ENCODE measurements around the gene PRR35. TPM values are rescaled to one million over a fixed set of nuclear protein-coding genes. Genes with fewer than 3 reads are reported as not detected.

The PRR35 gene
- total RNA-seq, 1 experiment from 2014 or later, result not detected

GRCh38 chr16:609316-609715 is 49.1 kb downstream of the PRR35 start:
- H3K79me2 ChIP-seq (ENCODE audit: low read length), result peaks cover 13% of the 10 kb centered on the region; the same call in 1 of the 2 replicates
- no peaks in the 10 kb centered on the region for H3K27me3 ChIP-seq (ENCODE audit: low read length)
- no peaks in the 10 kb centered on the region for H3K4me1 ChIP-seq (ENCODE audit: insufficient read depth, low read length)
- intact Hi-C loops (cut with micrococcal nuclease), result no loop called here
- no peak overlapping the region for H2AFZ ChIP-seq (ENCODE audit: low read length)
- ATAC-seq, result no peak
- POLR2A ChIA-PET (ENCODE audit: unreplicated experiment), result interaction anchor here (0.6 kb wide), 1 partner anchor 402 kb away, joined by 4 read pairs; no protein-coding TSS in a partner anchor
- CTCF ChIA-PET, result no interaction called here
- H3K27ac ChIP-seq (ENCODE audit: low read length), result no peak overlapping the region
- H3K9me3 ChIP-seq (ENCODE audit: low read length), result no peaks in the 10 kb centered on the region
- no peaks in the 10 kb centered on the region for H4K20me1 ChIP-seq (ENCODE audit: low read length)
- no peaks in the 10 kb centered on the region for H3F3A ChIP-seq (ENCODE audit: low read length, unreplicated experiment)
- BruUV-seq (replicated peaks), result no TSS peak
- no peaks in the 10 kb centered on the region for H3K36me3 ChIP-seq (ENCODE audit: low read depth, low read length)
- no peak for DNase-seq
- TF ChIP-seq EZH2phosphoT487 (IDR thresholded peaks at IDR 0.05; ENCODE audit: borderline replicate concordance, low read length) (no peak), EZH2 (IDR thresholded peaks at IDR 0.05; ENCODE audit: low read length, unreplicated experiment) (no peak), CTCF (conservative IDR thresholded peaks at IDR 0.05; ENCODE audit: low read depth, low read length) (no peak)
- no peak overlapping the region for H3K9ac ChIP-seq (ENCODE audit: low read length)
- H3K9me2 ChIP-seq (replicated peaks; ENCODE audit: low read length), result no peaks in the 10 kb centered on the region
- no peak overlapping the region for H3K4me3 ChIP-seq (ENCODE audit: low read length)
- H3K4me2 ChIP-seq (ENCODE audit: low read length), result no peak overlapping the region

- Histone ChIP-seq H3K27me3 (ENCODE audit: low read length) (no peaks in the 10 kb centered on the region), H3F3A (ENCODE audit: low read length, unreplicated experiment) (no peaks in the 10 kb centered on the region), H3K9me3 (ENCODE audit: low read length) (no peaks in the 10 kb centered on the region), H3K79me2 (ENCODE audit: low read length) (peaks cover 8% of the 10 kb centered on the region; the same call in 1 of the 2 replicates), H3K4me3 (ENCODE audit: low read length) (no peak overlapping the region), H3K4me2 (ENCODE audit: low read length) (no peak overlapping the region), H3K4me1 (ENCODE audit: insufficient read depth, low read length) (no peaks in the 10 kb centered on the region), H2AFZ (ENCODE audit: low read length) (no peak overlapping the region), H3K9me2 (replicated peaks; ENCODE audit: low read length) (no peaks in the 10 kb centered on the region), H3K9ac (ENCODE audit: low read length) (no peak overlapping the region), H3K27ac (ENCODE audit: low read length) (no peak overlapping the region), H4K20me1 (ENCODE audit: low read length) (no peaks in the 10 kb centered on the region), H3K36me3 (ENCODE audit: low read depth, low read length) (no peaks in the 10 kb centered on the region)
- POLR2A ChIA-PET (ENCODE audit: unreplicated experiment), result no interaction called here
- ATAC-seq (no peak), DNase-seq (no peak)
- intact Hi-C loops (cut with micrococcal nuclease), result no loop called here
- CTCF ChIA-PET, result no interaction called here
- TF ChIP-seq CTCF (conservative IDR thresholded peaks at IDR 0.05; ENCODE audit: low read depth, low read length) (no peak), EZH2phosphoT487 (IDR thresholded peaks at IDR 0.05; ENCODE audit: borderline replicate concordance, low read length) (no peak), EZH2 (IDR thresholded peaks at IDR 0.05; ENCODE audit: low read length, unreplicated experiment) (no peak)
- no TSS peak for BruUV-seq (replicated peaks)
Observed at GRCh38 chr16:609984-610383, 49.8 kb downstream of the PRR35 start.

GRCh38 chr16:610513-611381 is 50.6 kb downstream of the PRR35 start:
- Histone ChIP-seq H2AFZ (ENCODE audit: low read length) (no peak overlapping the region), H4K20me1 (ENCODE audit: low read length) (no peaks in the 10 kb centered on the region), H3K4me2 (ENCODE audit: low read length) (no peak overlapping the region), H3K79me2 (ENCODE audit: low read length) (0 out of 2 replicates have a peak, but pooled peaks cover under 1% of the 10 kb centered on the region), H3K27me3 (ENCODE audit: low read length) (no peaks in the 10 kb centered on the region), H3K4me3 (ENCODE audit: low read length) (no peak overlapping the region), H3K9ac (ENCODE audit: low read length) (no peak overlapping the region), H3K9me2 (replicated peaks; ENCODE audit: low read length) (no peaks in the 10 kb centered on the region), H3K9me3 (ENCODE audit: low read length) (no peaks in the 10 kb centered on the region), H3K4me1 (ENCODE audit: insufficient read depth, low read length) (no peaks in the 10 kb centered on the region), H3K36me3 (ENCODE audit: low read depth, low read length) (no peaks in the 10 kb centered on the region), H3F3A (ENCODE audit: low read length, unreplicated experiment) (no peaks in the 10 kb centered on the region), H3K27ac (ENCODE audit: low read length) (no peak overlapping the region)
- ATAC-seq (peak; percentile 24; the same call in 1 of the 2 replicates), DNase-seq (no peak)
- ChIA-PET CTCF (no interaction called here), POLR2A (ENCODE audit: unreplicated experiment) (no interaction called here)
- intact Hi-C loops (cut with micrococcal nuclease), result no loop called here
- no TSS peak for BruUV-seq (replicated peaks)
- TF ChIP-seq CTCF (conservative IDR thresholded peaks at IDR 0.05; ENCODE audit: low read depth, low read length) (peak; percentile 57), EZH2 (IDR thresholded peaks at IDR 0.05; ENCODE audit: low read length, unreplicated experiment) (no peak), EZH2phosphoT487 (IDR thresholded peaks at IDR 0.05; ENCODE audit: borderline replicate concordance, low read length) (no peak)
